Measurements from ENCODE around the gene TBC1D5. TPM values are rescaled to one million over a fixed set of nuclear protein-coding genes. Genes with fewer than 3 reads are reported as not detected.

Gene TBC1D5
- total and polyA plus RNA-seq, 2 of the 8 experiments (the other 6 are each of a cell fraction or from before 2014, with no cell fraction given): 11.0 to 22.9 TPM

GRCh38 chr3:17235310-17235709 is 507.1 kb downstream of the TBC1D5 start (continued):
- TF ChIP-seq KDM1A (IDR thresholded peaks at IDR 0.05; ENCODE audit: borderline replicate concordance, low read length) (no peak), SIRT6 (IDR thresholded peaks at IDR 0.05; ENCODE audit: low read length) (no peak)
